Gastrocnemius medialis (tissue), 4 donors: ENCODE measurements around the gene TMF1.

Experiments used
- POLR2A ChIP-seq, 2 donors: fragments of 450-650 bp; IDR thresholded peaks; one replicate each; pipeline ENCODE4 v1.6.1; 2017; ENCODE audit warnings: antibody characterized with exemption in 2 of 2, mild to moderate bottlenecking in 2 of 2, moderate library complexity in 2 of 2
- TF ChIP-seq, protein P1 (sequence below), 5 experiments: fragments of 450-650 bp in 3 of 5; fragments of 200-600 bp in 2 of 5; sonication (generic) in 2 of 5; IDR thresholded peaks in 4 of 5; conservative IDR thresholded peaks in 1 of 5; 1 replicate in 4 of 5; 2 replicates in 1 of 5; pipeline ENCODE4 v1.5.1; 2016 to 2019; ENCODE audit warnings: antibody characterized with exemption in 5 of 5, mild to moderate bottlenecking in 3 of 5, moderate library complexity in 3 of 5

DNA sequence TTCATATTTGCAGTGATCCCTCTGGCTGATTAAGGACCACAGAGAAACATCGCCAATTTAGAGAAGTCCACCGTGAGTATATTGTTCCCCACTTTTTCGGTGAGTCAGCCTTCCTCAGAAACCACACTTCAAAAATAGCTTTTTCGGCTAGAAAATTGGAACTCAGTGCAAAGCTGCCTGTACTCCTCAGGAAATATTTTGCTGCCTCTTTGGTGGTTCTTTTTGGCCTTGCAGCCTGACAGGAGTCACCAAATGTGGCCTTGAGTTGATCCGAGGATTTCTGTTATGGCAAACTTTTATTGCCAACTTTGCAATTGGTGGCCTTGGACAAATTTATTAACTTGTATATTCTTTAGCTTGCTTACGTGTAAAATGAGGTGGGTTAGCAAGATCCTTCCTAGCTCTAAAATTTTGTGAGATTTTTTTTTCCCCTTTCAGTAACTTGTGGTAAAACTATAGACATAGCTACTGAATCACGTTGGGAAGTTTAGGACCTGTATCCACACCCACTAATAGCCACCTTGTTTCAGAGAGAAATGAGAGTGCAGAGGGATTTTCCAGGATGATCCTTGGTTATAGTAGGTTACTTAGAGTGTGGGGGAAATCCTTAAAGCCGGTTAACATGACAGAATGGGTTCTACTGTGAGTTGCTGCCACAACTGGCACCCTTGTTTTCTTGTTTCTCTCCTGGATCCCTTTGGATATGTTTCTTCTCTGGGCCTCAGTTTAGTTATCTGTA, 42.5 kb upstream of the TMF1 start:
- TF ChIP-seq, protein P1, sequence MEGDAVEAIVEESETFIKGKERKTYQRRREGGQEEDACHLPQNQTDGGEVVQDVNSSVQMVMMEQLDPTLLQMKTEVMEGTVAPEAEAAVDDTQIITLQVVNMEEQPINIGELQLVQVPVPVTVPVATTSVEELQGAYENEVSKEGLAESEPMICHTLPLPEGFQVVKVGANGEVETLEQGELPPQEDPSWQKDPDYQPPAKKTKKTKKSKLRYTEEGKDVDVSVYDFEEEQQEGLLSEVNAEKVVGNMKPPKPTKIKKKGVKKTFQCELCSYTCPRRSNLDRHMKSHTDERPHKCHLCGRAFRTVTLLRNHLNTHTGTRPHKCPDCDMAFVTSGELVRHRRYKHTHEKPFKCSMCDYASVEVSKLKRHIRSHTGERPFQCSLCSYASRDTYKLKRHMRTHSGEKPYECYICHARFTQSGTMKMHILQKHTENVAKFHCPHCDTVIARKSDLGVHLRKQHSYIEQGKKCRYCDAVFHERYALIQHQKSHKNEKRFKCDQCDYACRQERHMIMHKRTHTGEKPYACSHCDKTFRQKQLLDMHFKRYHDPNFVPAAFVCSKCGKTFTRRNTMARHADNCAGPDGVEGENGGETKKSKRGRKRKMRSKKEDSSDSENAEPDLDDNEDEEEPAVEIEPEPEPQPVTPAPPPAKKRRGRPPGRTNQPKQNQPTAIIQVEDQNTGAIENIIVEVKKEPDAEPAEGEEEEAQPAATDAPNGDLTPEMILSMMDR (IDR thresholded peaks at IDR 0.05 in 4 of 5, conservative IDR thresholded peaks at IDR 0.05 in 1 of 5) = no peak
- TF ChIP-seq POLR2A (IDR thresholded peaks at IDR 0.05) = no peak
